ENCODE results near the gene INTS6L. TPM values are rescaled to one million over a fixed set of nuclear protein-coding genes. Genes with fewer than 3 reads are reported as not detected.
"Not testable (repeated sequence)": the region's sequence is repeated elsewhere in the genome, so short reads cannot be mapped to it uniquely, and the experiment has no call there.

Gene INTS6L
- polyA plus RNA-seq, 3 donors, result 23.2 to 24.2 (median 23.8) TPM

DNA sequence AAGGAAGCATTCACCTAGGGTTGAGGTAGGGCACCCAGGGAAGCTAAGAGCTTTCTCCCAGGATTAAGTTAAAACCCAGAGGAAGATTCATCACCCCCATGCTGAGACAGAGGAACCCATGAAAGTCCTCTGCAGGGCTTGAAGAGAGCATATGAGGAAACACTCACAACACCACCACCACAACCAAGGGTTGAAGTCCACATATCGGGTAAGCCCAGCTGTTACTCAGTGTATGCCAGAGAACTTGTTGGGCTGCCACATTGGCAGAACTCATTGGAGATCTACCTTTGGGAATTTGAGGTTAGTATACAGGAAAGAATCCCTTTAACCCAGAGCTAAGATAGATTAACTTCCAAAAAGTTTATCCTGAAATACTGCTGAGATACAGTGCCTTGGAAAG is 75.1 kb downstream of the INTS6L start:
- DNase-seq (ENCODE audit: low read depth in 3 of 3, low spot score in 2 of 3), result no peak

DNA sequence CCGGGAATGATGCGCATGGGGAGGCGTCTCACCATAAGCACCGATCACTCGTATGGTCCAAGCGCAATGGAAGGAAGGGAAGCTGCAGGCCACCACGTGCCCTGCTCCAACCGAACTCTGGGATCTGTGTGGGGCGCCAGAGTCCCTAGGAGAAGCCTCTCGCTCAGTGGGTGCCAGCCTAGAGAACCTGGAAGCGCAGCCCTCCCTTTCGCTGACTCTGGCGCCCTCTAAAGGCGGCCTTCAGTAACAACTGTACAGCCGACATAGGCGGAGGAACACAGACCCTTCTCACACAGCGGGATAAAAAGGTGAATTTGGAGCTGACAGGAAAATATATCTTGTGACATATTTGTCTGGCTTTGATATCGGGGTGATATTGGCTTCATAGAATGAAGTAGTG is 76.0 kb downstream of the INTS6L start:
- peak in 1 of 3 donors; percentile 3 for DNase-seq (ENCODE audit: low read depth in 3 of 3, low spot score in 2 of 3)

GRCh38 chrX:135605906-135606305 is 85.4 kb downstream of the INTS6L start:
- no peak for DNase-seq (ENCODE audit: low read depth in 3 of 3, low spot score in 2 of 3)

- DNase-seq (ENCODE audit: low read depth in 3 of 3, low spot score in 2 of 3), result not testable (repeated sequence)
Observed at GRCh38 chrX:135624408-135625204, 104.1 kb downstream of the INTS6L start.

GRCh38 chrX:135625995-135626394 is 105.5 kb downstream of the INTS6L start:
- DNase-seq (ENCODE audit: low read depth in 3 of 3, low spot score in 2 of 3), result peak in 2 of 3 donors; percentile 0 to 1

- DNase-seq (ENCODE audit: low read depth in 3 of 3, low spot score in 2 of 3), result no peak
Observed at GRCh38 chrX:135629342-135629741, 108.9 kb downstream of the INTS6L start.

Other genes with a start within 250 kb of the INTS6L start
- not detected for gene ETDC, start 211.2 kb upstream of the INTS6L start, polyA plus RNA-seq (ENCODE audit: insufficient read length in 3 of 3)
- 10 to 100 TPM; 18.6 to 22.9 (median 18.8) TPM for gene ZNF75D, start 176.6 kb upstream of the INTS6L start, polyA plus RNA-seq (ENCODE audit: insufficient read length in 3 of 3)
- gene ZNF449, start 175.9 kb upstream of the INTS6L start, polyA plus RNA-seq (ENCODE audit: insufficient read length in 3 of 3), result 10 to 100 TPM; 12.5 to 15.4 (median 14.4) TPM
- gene SMIM10L2A, start 98.7 kb upstream of the INTS6L start, polyA plus RNA-seq (ENCODE audit: insufficient read length in 3 of 3), result 10 to 100 TPM; 10.3 to 11.2 (median 10.4) TPM
- gene CT45A1, start 193.0 kb downstream of the INTS6L start, polyA plus RNA-seq (ENCODE audit: insufficient read length in 3 of 3), result not detected
- not detected for gene CT45A3, start 247.5 kb downstream of the INTS6L start, polyA plus RNA-seq (ENCODE audit: insufficient read length in 3 of 3)

Measured in right renal cortex interstitium (tissue), 3 donors.